HepG2 (cell line): Measurements from ENCODE around the gene BRAF. TPM values are rescaled to one million over a fixed set of nuclear protein-coding genes. Genes with fewer than 3 reads are reported as not detected.

Experiments used
- ETS1 ChIP-seq: sonication (generic); formaldehyde crosslinking; IDR thresholded peaks from 2 replicates; pipeline ENCODE4 v1.4.0; 2020; ENCODE audit warnings: missing genetic modification reagents
- ETV5 ChIP-seq: IDR thresholded peaks from 2 replicates; pipeline ENCODE4 v1.6.1; 2018; ENCODE audit warnings: missing biosample characterization, missing genetic modification reagents, inconsistent platforms, borderline replicate concordance
- KLF16 ChIP-seq, 2 experiments: sonication (generic) in 1 of 2; formaldehyde crosslinking in 1 of 2; IDR thresholded peaks; 2 replicates each; pipeline versions ENCODE4 v1.6.1 to v1.8.0; 2016 to 2023; ENCODE audit warnings: missing genetic modification reagents in 2 of 2, missing compliant biosample characterization in 1 of 2
- MAFF ChIP-seq: IDR thresholded peaks from 2 replicates; pipeline ENCODE4 v1.6.1; 2011; ENCODE audit warnings: low read depth, low read length, improper control_type of control experiment
- NCOA5 ChIP-seq: sonication (generic); formaldehyde crosslinking; IDR thresholded peaks from 2 replicates; pipeline ENCODE4 v1.4.0; 2020; ENCODE audit warnings: missing genetic modification reagents
- PATZ1 ChIP-seq: sonication (generic); formaldehyde crosslinking; IDR thresholded peaks from 2 replicates; pipeline ENCODE4 v1.4.0; 2020; ENCODE audit warnings: missing genetic modification reagents
- RFXAP ChIP-seq: sonication (generic); formaldehyde crosslinking; IDR thresholded peaks from 2 replicates; pipeline ENCODE4 v1.4.0; 2020; ENCODE audit warnings: missing genetic modification reagents, borderline replicate concordance
- RNF2 ChIP-seq: fragments of 450-650 bp; conservative IDR thresholded peaks from 2 replicates; pipeline ENCODE4 v1.6.1; 2016; ENCODE audit warnings: low read depth
- SIX1 ChIP-seq: sonication (generic); formaldehyde crosslinking; IDR thresholded peaks from 2 replicates; pipeline ENCODE4 v1.4.0; 2020; ENCODE audit warnings: missing genetic modification reagents, borderline replicate concordance
- TAF15 ChIP-seq: fragments of 200-400 bp; formaldehyde crosslinking; IDR thresholded peaks from one replicate; pipeline ENCODE4 v1.6.1; 2018; ENCODE audit warnings: mild to moderate bottlenecking, low read depth, low read length; ENCODE audit not compliant: poor library complexity, severe bottlenecking
- TEAD3 ChIP-seq: optimal IDR thresholded peaks from 2 replicates; pipeline ENCODE3; 2016; ENCODE audit warnings: borderline replicate concordance
- TOPORS ChIP-seq: sonication (generic); formaldehyde crosslinking; IDR thresholded peaks from 2 replicates; pipeline ENCODE4 v1.8.0; 2023; ENCODE audit warnings: mild to moderate bottlenecking, missing genetic modification reagents
- ZBTB2 ChIP-seq: sonication (generic); formaldehyde crosslinking; IDR thresholded peaks from 2 replicates; pipeline ENCODE4 v1.8.0; 2022; ENCODE audit warnings: low read depth, missing genetic modification reagents
- ZFP90 ChIP-seq: sonication (generic); formaldehyde crosslinking; IDR thresholded peaks from 2 replicates; pipeline ENCODE4 v1.8.0; 2022; ENCODE audit warnings: missing genetic modification reagents, mild to moderate bottlenecking, inconsistent platforms, borderline replicate concordance
- ZNF160 ChIP-seq: sonication (generic); formaldehyde crosslinking; IDR thresholded peaks from 2 replicates; pipeline ENCODE4 v1.8.0; 2022; ENCODE audit warnings: mild to moderate bottlenecking, inconsistent platforms, missing genetic modification reagents
- ZNF232 ChIP-seq: sonication (generic); formaldehyde crosslinking; IDR thresholded peaks from 2 replicates; pipeline ENCODE4 v1.4.0; 2020; ENCODE audit warnings: missing genetic modification reagents, borderline replicate concordance
- ZNF282 ChIP-seq: fragments of 450-650 bp; IDR thresholded peaks from 2 replicates; pipeline ENCODE4 v1.6.1; 2018; ENCODE audit not compliant: partially characterized antibody
- ZNF30 ChIP-seq: sonication (generic); formaldehyde crosslinking; IDR thresholded peaks from 2 replicates; pipeline ENCODE4 v1.5.0; 2020; ENCODE audit warnings: mild to moderate bottlenecking, missing genetic modification reagents
- ZNF317 ChIP-seq: sonication (generic); formaldehyde crosslinking; IDR thresholded peaks from 2 replicates; pipeline ENCODE4 v1.5.0; 2020; ENCODE audit warnings: mild to moderate bottlenecking, missing genetic modification reagents
- ZNF446 ChIP-seq: sonication (generic); formaldehyde crosslinking; IDR thresholded peaks from 2 replicates; pipeline ENCODE4 v1.5.0; 2020; ENCODE audit warnings: mild to moderate bottlenecking, missing genetic modification reagents
- ZNF567 ChIP-seq: sonication (generic); formaldehyde crosslinking; IDR thresholded peaks from 2 replicates; pipeline ENCODE4 v1.8.1; 2023; ENCODE audit warnings: mild to moderate bottlenecking, missing genetic modification reagents, borderline replicate concordance
- ZNF589 ChIP-seq: sonication (generic); formaldehyde crosslinking; conservative IDR thresholded peaks from 2 replicates; pipeline ENCODE4 v1.8.0; 2022; ENCODE audit warnings: mild to moderate bottlenecking, moderate library complexity, missing genetic modification reagents
- ZNF616 ChIP-seq: sonication (generic); formaldehyde crosslinking; IDR thresholded peaks from 2 replicates; pipeline ENCODE4 v1.5.0; 2020; ENCODE audit warnings: low read depth, mild to moderate bottlenecking, missing genetic modification reagents
- ZNF740 ChIP-seq: sonication (generic); formaldehyde crosslinking; IDR thresholded peaks from 2 replicates; pipeline ENCODE4 v1.4.0; 2020; ENCODE audit warnings: missing genetic modification reagents
- ZNF766 ChIP-seq: sonication (generic); formaldehyde crosslinking; IDR thresholded peaks from 2 replicates; pipeline ENCODE4 v1.5.0; 2020; ENCODE audit warnings: missing genetic modification reagents, borderline replicate concordance
- polyA plus RNA-seq, 8 experiments: library from polyadenylated mRNA; depleted of rRNA in 3 of 8; stranded (reverse) in 7 of 8; unstranded in 1 of 8; fragments of >200 nt; fragmentation: Illumina TruSeq in 4 of 8; extraction: Trizol in 4 of 8; gene quantifications; 2 replicates each; pipeline versions ENCODE4 v1.2.1 to v1.2.3, GENCODE V29; 2011 to 2016; ENCODE audit warnings: low read depth in 4 of 8, missing spikeins in 1 of 8, mixed read lengths in 1 of 8; ENCODE audit not compliant: insufficient read depth in 1 of 8
- total RNA-seq, 5 experiments: library from RNA; depleted of rRNA; stranded (reverse); fragments of >200 nt; fragmentation: Illumina TruSeq; extraction: Trizol; gene quantifications; 2 replicates each; pipeline ENCODE4 v1.2.3, GENCODE V29; 2016; ENCODE audit warnings: low read depth in 1 of 5

The BRAF gene
- total and polyA plus RNA-seq, 2 of the 13 experiments (the other 11 are each of a cell fraction or from before 2014, with no cell fraction given): 12.5 to 13.4 TPM

- TF ChIP-seq RNF2 (peak; percentile 95), KLF16 (CRISPR knock-in tag; IDR thresholded peaks at IDR 0.05) (peak; percentile 46 to 83; a peak in 2 of 4 replicates), TEAD3 (no peak), ZNF567 (CRISPR knock-in tag) (peak; percentile 65), NCOA5 (CRISPR knock-in tag) (0 out of 2 replicates have a peak, but pooled peaks have one; percentile 20), ZNF446 (CRISPR knock-in tag) (no peak), PATZ1 (CRISPR knock-in tag) (peak; percentile 38), SIX1 (no peak), TOPORS (peak; percentile 87; the same call in 1 of the 2 replicates), ZNF616 (CRISPR knock-in tag) (0 out of 2 replicates have a peak, but pooled peaks have one; percentile 17), ZNF766 (CRISPR knock-in tag) (peak; percentile 35; the same call in 1 of the 2 replicates), MAFF (no peak), TAF15 (peak; percentile 88), RFXAP (CRISPR knock-in tag) (no peak), ZBTB2 (CRISPR knock-in tag) (no peak), ZFP90 (CRISPR knock-in tag) (peak; percentile 85), ZNF160 (no peak), ZNF30 (CRISPR knock-in tag) (no peak; the same call in none of the 2 replicates), ETS1 (peak; percentile 61; the same call in 1 of the 2 replicates), ZNF282 (no peak), ETV5 (peak; percentile 54), ZNF232 (CRISPR knock-in tag) (peak; percentile 77; the same call in 1 of the 2 replicates), ZNF589 (CRISPR knock-in tag) (peak; percentile 89), ZNF740 (CRISPR knock-in tag) (no peak), ZNF317 (CRISPR knock-in tag) (no peak; the same call in 1 of the 2 replicates)
These were observed 227.9 kb downstream of the BRAF start, which contains the start of gene NDUFB2 (continued) for GRCh38 chr7:140696680-140697446.
